Bronchial epithelial cell (primary cell): ENCODE data around the gene PLEKHM3. TPM values are rescaled to one million over a fixed set of nuclear protein-coding genes. Genes with fewer than 3 reads are reported as not detected.

Source experiments
- DNase-seq: peaks from one replicate; pipeline ENCODE4 v3.0.0-alpha.2; 2010; ENCODE audit warnings: low read depth
- FAIRE-seq: peaks from 2 replicates; lab custom pipeline; 2011; peaks lifted over from hg19 to GRCh38; lab: Jason Lieb, UNC
- H3K27me3 ChIP-seq: 2 replicates; pipeline ENCODE4 v1.5.1; 2011; ENCODE audit warnings: low read length; ENCODE audit not compliant: control insufficient read depth, insufficient read depth
- H3K36me3 ChIP-seq: 2 replicates; pipeline ENCODE4 v1.5.1; 2011; ENCODE audit warnings: low read length; ENCODE audit not compliant: control insufficient read depth, insufficient read depth
- H3K4me3 ChIP-seq: 2 replicates; pipeline ENCODE4 v1.5.1; 2011; ENCODE audit warnings: mild to moderate bottlenecking, low read depth, low read length, control low read depth
- CTCF ChIP-seq: IDR thresholded peaks from 2 replicates; pipeline ENCODE4 v1.5.1; 2011; ENCODE audit warnings: mild to moderate bottlenecking, moderate library complexity, low read length, control low read depth, inconsistent platforms; ENCODE audit not compliant: insufficient read depth, severe bottlenecking
- total RNA-seq: library from RNA; depleted of rRNA; stranded (reverse); fragments of >200 nt; gene quantifications from 2 replicates; pipeline ENCODE4 v1.2.1, GENCODE V29; 2014

The PLEKHM3 gene
- total RNA-seq, 1 donor from 2014 or later: 9.5 TPM

DNA sequence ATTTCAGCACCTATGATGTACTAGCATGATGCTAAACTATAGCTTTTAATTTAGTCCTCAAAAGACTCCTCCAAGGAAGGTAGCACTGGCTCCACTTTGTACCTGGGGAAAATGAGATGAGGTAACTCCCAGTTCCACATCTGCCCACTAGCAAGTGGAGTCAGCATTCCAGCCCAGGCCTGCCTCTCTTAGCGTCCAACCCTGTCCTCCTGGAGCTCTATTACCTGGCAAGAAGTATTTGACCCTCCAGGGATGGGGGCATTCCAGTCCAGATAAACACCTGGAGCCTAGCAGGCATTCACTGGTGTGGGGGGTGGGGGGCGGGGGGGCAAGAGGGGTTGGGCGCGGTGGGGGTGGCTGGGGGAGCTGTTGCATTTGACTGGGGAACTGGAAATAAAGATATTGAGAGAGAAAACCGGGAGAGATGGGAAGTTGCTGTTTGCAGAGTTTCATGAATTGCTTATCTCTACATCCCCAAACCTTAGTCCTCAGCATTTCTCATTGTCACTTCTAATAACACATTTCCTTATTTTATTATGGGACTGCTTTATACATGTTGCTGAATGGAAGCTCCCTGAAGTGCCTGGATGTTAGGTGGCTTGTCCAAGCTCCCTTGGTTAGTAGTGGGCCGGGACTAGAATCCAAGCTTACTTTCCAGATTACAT, 233.6 kb downstream of the PLEKHM3 start:
- H3K4me3 ChIP-seq: no peak overlapping the region
- TF ChIP-seq CTCF: no peak
- DNase-seq (peak; percentile 81), FAIRE-seq (no peak)
- no peaks in the 10 kb centered on the region for H3K27me3 ChIP-seq
- H3K36me3 ChIP-seq: no peaks in the 10 kb centered on the region

GRCh38 chr2:207790898-207791297, 234.4 kb downstream of the PLEKHM3 start:
- no peaks in the 10 kb centered on the region for H3K36me3 ChIP-seq
- H3K27me3 ChIP-seq: no peaks in the 10 kb centered on the region
- FAIRE-seq (no peak), DNase-seq (no peak)
- no peak for TF ChIP-seq CTCF
- no peak overlapping the region for H3K4me3 ChIP-seq

GRCh38 chr2:207787800-207788199, 237.5 kb downstream of the PLEKHM3 start:
- FAIRE-seq: no peak
- Histone ChIP-seq H3K36me3 (no peaks in the 10 kb centered on the region), H3K4me3 (no peak overlapping the region), H3K27me3 (no peaks in the 10 kb centered on the region)
- DNase-seq: no peak
- TF ChIP-seq CTCF: no peak

DNA sequence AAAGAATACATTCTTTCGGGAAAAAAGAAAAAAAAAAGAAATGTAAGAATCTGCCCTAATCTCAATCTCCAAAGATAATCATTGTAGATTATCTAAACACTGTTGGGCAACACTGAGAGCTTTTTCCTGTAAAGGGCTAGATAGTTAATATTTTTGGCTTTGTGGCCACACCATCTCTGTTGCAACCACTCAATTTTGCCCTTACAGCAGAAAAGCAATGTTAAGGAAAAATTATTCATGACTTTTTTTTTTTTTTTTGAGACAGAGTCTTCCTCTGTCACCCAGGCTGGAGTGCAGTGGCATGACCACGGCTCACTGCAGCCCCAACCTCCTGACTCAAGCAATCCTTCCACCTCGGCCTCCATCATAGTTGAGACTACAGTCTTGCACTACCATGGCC, 238.3 kb downstream of the PLEKHM3 start:
- FAIRE-seq (no peak), DNase-seq (no peak)
- Histone ChIP-seq H3K36me3 (no peaks in the 10 kb centered on the region), H3K4me3 (no peak overlapping the region), H3K27me3 (no peaks in the 10 kb centered on the region)
- TF ChIP-seq CTCF: no peak

DNA sequence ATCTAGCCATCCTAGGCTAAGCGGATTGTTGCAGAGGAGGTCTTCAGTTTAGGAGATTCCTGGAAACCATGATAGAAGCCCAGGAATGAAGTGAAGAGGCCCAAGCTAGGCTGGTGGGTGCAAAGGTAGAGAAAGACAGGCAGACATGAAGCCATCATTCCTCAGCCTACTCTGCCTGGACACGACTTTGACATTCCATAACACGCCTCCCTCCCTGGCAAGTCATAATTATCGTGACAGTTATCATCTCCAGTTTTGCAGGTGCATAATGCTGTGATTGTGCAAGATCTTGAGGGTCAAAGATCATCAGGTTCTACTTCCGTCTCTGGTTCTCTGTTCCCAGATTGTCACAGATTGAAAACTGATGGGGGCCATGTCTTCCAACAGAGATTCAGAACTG, 240.4 kb downstream of the PLEKHM3 start:
- DNase-seq (peak; percentile 60), FAIRE-seq (no peak)
- no peak for TF ChIP-seq CTCF

GRCh38 chr2:207783514-207783913, 241.8 kb downstream of the PLEKHM3 start:
- Histone ChIP-seq H3K27me3 (no peaks in the 10 kb centered on the region), H3K4me3 (no peak overlapping the region), H3K36me3 (no peaks in the 10 kb centered on the region)
- FAIRE-seq: no peak
- no peak for TF ChIP-seq CTCF
- no peak for DNase-seq

More for the DNA sequence above, 240.4 kb downstream of the PLEKHM3 start:
- Histone ChIP-seq H3K4me3 (no peak overlapping the region), H3K27me3 (no peaks in the 10 kb centered on the region), H3K36me3 (no peaks in the 10 kb centered on the region)
